ENCODE measurements around the gene MYL2. TPM values are rescaled to one million over a fixed set of nuclear protein-coding genes. Genes with fewer than 3 reads are reported as not detected.

The MYL2 gene
- total and polyA plus RNA-seq, 10 of the 15 experiments (the other 5 are each of a cell fraction or from before 2014, with no cell fraction given): 0.08 to 1.8 (median 0.57) TPM; not detected in 1

DNA sequence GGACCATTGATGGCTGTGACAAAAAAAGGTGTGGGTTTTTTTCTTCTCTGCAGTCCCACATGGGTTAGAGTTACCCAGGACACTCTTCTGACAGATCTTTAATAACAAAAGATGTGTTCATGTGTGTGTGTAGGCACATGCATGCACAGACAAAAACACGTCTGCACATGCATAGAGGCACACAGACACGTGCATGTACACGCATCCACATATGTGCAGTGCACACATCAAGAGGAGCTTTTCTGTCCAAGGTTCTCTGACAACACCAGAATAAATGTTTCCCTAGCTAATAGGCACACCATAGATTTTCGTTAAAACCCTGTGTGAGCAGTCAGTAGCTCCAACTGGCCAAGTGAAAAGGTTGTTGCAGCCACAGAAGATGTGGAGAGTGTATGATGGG lies 2.8 kb upstream of the MYL2 start:
- Histone ChIP-seq H3K27me3 (replicated peaks in 1 of 2; ENCODE audit: control insufficient read depth in 2 of 2, insufficient read depth in 2 of 2, low read length in 1 of 2) (no peaks in the 10 kb centered on the region; a peak in 1 of 4 replicates), H3K9me3 (replicated peaks; ENCODE audit: control insufficient read depth, insufficient read depth, low read length) (no peaks in the 10 kb centered on the region), H4K20me1 (ENCODE audit: control insufficient read depth, insufficient read depth) (no peaks in the 10 kb centered on the region), H2AFZ (ENCODE audit: control insufficient read depth, low read depth, low read length) (no peak overlapping the region), H3K4me1 (ENCODE audit: control insufficient read depth, insufficient read depth, low read length) (no peaks in the 10 kb centered on the region), H3K9ac (ENCODE audit: control insufficient read depth, insufficient read depth, low read length) (no peak overlapping the region), H3K4me3 (no peak overlapping the region), H3K4me2 (ENCODE audit: control insufficient read depth, insufficient read depth) (no peak overlapping the region), H3K27ac (ENCODE audit: control insufficient read depth, insufficient read depth) (no peak overlapping the region), H3K79me2 (ENCODE audit: control insufficient read depth, insufficient read depth, low read length) (no peaks in the 10 kb centered on the region), H3K36me3 (ENCODE audit: control insufficient read depth in 2 of 2, insufficient read depth in 2 of 2, low read length in 1 of 2) (no peaks in the 10 kb centered on the region)
- TF ChIP-seq TBL1XR1 (IDR thresholded peaks at IDR 0.05; ENCODE audit: low read depth, low read length): no peak
- no peak for TF ChIP-seq E2F8 (IDR thresholded peaks at IDR 0.05; ENCODE audit: low read depth, partially characterized antibody)
- no peak for TF ChIP-seq RCOR1 (conservative IDR thresholded peaks at IDR 0.05; ENCODE audit: low read depth, low read length)
- TF ChIP-seq, protein P1, sequence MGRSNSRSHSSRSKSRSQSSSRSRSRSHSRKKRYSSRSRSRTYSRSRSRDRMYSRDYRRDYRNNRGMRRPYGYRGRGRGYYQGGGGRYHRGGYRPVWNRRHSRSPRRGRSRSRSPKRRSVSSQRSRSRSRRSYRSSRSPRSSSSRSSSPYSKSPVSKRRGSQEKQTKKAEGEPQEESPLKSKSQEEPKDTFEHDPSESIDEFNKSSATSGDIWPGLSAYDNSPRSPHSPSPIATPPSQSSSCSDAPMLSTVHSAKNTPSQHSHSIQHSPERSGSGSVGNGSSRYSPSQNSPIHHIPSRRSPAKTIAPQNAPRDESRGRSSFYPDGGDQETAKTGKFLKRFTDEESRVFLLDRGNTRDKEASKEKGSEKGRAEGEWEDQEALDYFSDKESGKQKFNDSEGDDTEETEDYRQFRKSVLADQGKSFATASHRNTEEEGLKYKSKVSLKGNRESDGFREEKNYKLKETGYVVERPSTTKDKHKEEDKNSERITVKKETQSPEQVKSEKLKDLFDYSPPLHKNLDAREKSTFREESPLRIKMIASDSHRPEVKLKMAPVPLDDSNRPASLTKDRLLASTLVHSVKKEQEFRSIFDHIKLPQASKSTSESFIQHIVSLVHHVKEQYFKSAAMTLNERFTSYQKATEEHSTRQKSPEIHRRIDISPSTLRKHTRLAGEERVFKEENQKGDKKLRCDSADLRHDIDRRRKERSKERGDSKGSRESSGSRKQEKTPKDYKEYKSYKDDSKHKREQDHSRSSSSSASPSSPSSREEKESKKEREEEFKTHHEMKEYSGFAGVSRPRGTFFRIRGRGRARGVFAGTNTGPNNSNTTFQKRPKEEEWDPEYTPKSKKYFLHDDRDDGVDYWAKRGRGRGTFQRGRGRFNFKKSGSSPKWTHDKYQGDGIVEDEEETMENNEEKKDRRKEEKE (IDR thresholded peaks at IDR 0.05): no peak
- TF ChIP-seq BACH1 (IDR thresholded peaks at IDR 0.05; ENCODE audit: borderline replicate concordance): no peak
- no peak for TF ChIP-seq IRF3 (IDR thresholded peaks at IDR 0.05)
- ChIA-PET POLR2A (interaction anchor here (0.6 kb wide), 1 partner anchor 1066 kb away, joined by 3 read pairs; no protein-coding TSS in a partner anchor), SMC1A (ENCODE audit: uncharacterized antibody, unreplicated experiment) (interaction anchor here (0.6 kb wide), 1 partner anchor 13 kb away, joined by 3 read pairs; no protein-coding TSS in a partner anchor), CTCF (interaction anchor here (0.7 to 1.3 kb wide), 4 partner anchors 8 to 35 kb away, joined by 3 to 4 read pairs (median 3); no protein-coding TSS in a partner anchor), RAD21 (ENCODE audit: unreplicated experiment) (no interaction called here)
- no peak for DNase-seq (ENCODE audit: low read depth, low spot score)
- ATAC-seq: no peak
- 25% methylated on average over 4 of the region's 4 CpGs for WGBS (ENCODE audit: insufficient coverage, insufficient replicate concordance, low lambda C conversion rate, missing lambda C conversion rate)
- in situ Hi-C loops (cut with MboI): no loop called here
- no TSS peak for BruUV-seq (replicated peaks)
- intact Hi-C loops (cut with micrococcal nuclease; ENCODE audit: unreplicated experiment): no loop called here
- FAIRE-seq: no peak

Data from GM12878 (cell line).